ENCODE measurements around the gene SGCD. TPM values are rescaled to one million over a fixed set of nuclear protein-coding genes. Genes with fewer than 3 reads are reported as not detected.

The SGCD gene
- total RNA-seq, 4 donors from 2014 or later, result 0.37 to 3.7 (median 2.4) TPM

DNA sequence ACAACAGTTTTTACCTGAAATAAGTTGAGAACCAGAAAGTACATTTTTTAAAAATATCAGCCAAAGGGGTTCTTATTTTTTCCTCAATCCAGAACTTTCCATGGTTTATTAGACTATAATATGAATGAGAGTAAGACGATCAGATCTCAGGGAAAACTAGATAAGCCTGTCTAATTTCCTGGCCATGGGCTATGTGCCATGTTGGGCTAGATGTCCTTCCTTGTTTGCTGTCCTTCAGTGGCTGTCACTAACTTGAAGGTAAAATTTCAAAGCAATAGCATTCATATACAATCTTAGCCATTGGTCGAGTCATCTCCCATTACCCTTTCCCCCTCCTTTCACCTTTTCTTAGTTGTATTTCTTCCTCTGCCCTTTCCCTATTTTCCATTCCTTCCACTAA is 343.7 kb downstream of the SGCD start:
- Histone ChIP-seq H3K9me3 (no peaks in the 10 kb centered on the region), H3K36me3 (no peaks in the 10 kb centered on the region), H3K27me3 (no peaks in the 10 kb centered on the region), H3K4me3 (no peak overlapping the region), H3K4me1 (no peaks in the 10 kb centered on the region), H3K27ac (no peak overlapping the region)
- 50 to 66% methylated on average over 2 of the region's 2 CpGs for WGBS, 2 donors (ENCODE audit: low coverage in 1 of 2)
- TF ChIP-seq POLR2A (IDR thresholded peaks at IDR 0.05), result no peak
- TF ChIP-seq, protein P1, sequence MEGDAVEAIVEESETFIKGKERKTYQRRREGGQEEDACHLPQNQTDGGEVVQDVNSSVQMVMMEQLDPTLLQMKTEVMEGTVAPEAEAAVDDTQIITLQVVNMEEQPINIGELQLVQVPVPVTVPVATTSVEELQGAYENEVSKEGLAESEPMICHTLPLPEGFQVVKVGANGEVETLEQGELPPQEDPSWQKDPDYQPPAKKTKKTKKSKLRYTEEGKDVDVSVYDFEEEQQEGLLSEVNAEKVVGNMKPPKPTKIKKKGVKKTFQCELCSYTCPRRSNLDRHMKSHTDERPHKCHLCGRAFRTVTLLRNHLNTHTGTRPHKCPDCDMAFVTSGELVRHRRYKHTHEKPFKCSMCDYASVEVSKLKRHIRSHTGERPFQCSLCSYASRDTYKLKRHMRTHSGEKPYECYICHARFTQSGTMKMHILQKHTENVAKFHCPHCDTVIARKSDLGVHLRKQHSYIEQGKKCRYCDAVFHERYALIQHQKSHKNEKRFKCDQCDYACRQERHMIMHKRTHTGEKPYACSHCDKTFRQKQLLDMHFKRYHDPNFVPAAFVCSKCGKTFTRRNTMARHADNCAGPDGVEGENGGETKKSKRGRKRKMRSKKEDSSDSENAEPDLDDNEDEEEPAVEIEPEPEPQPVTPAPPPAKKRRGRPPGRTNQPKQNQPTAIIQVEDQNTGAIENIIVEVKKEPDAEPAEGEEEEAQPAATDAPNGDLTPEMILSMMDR (IDR thresholded peaks at IDR 0.05), result no peak
- no peak for TF ChIP-seq EP300 (IDR thresholded peaks at IDR 0.05; ENCODE audit: low read depth)
- TF ChIP-seq POLR2AphosphoS5 (IDR thresholded peaks at IDR 0.05), result no peak
- DNase-seq, result no peak
- in situ Hi-C loops (cut with MboI; ENCODE audit: low pct_ligation_motif_present in 1 of 4, low pct_unique_long_range_greater_than_20kb in 1 of 4, low sequenced_read_pairs in 3 of 4), result no loop called here
- intact Hi-C loops (cut with DNase I; ENCODE audit: low total_unique reads), result no loop called here

DNA sequence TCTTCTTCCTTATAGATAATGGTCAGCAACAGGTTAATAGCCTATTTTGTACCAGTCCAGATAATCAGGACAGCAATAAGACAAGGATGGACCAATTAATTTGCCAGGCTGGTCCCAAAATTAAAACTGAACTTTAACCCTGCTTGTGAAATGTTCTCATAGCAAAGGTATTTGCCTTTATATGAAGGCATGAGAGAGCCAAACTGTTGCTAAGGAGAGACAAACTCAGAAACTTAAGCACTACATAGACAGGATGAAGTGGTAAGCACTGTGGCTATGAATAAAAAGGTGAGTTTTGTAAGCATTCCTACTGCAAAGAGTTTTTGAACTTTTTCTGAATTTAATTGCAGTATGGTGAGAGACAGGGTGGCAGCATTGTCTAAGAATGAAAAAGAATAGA is 348.4 kb downstream of the SGCD start:
- intact Hi-C loops (cut with DNase I; ENCODE audit: low total_unique reads), result no loop called here
- in situ Hi-C loops (cut with MboI; ENCODE audit: low pct_ligation_motif_present in 1 of 4, low pct_unique_long_range_greater_than_20kb in 1 of 4, low sequenced_read_pairs in 3 of 4), result no loop called here
- no peak overlapping the region for H3K27ac ChIP-seq
- H3K4me1 ChIP-seq, result peaks cover 0 to 6% (median 1%) of the 10 kb centered on the region in 4 donors
- no peaks in the 10 kb centered on the region for H3K9me3 ChIP-seq
- no peak for TF ChIP-seq POLR2A (IDR thresholded peaks at IDR 0.05)
- no peak for TF ChIP-seq POLR2AphosphoS5 (IDR thresholded peaks at IDR 0.05)
- TF ChIP-seq, protein P1 (IDR thresholded peaks at IDR 0.05), result no peak
- no peak for TF ChIP-seq EP300 (IDR thresholded peaks at IDR 0.05; ENCODE audit: low read depth)
- H3K36me3 ChIP-seq, result no peaks in the 10 kb centered on the region
- no peaks in the 10 kb centered on the region for H3K27me3 ChIP-seq
- no peak overlapping the region for H3K4me3 ChIP-seq
- no peak for DNase-seq

DNA sequence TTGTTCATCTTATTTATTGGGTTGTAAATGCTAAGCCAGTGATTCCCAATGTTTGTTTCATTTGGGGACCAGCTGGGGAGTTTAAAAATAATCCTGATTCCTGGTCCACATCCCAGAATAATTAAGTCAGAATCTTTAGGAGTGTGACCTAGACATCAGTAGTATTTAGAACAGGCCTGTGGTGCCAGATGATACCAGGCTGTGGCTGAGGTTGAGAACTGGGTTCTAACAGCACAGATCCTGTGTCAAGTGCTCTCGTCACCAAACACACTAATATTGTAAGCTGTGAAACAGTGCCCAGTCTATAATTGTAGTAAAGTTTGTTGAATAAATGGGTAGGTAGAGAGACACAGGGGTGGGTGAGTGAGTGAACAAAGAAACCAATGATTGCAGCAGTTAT is 351.0 kb downstream of the SGCD start:
- no peak overlapping the region for H3K27ac ChIP-seq
- no peak overlapping the region for H3K4me3 ChIP-seq
- no peaks in the 10 kb centered on the region for H3K36me3 ChIP-seq
- no peak for TF ChIP-seq POLR2AphosphoS5 (IDR thresholded peaks at IDR 0.05)
- TF ChIP-seq EP300 (IDR thresholded peaks at IDR 0.05; ENCODE audit: low read depth), result no peak
- TF ChIP-seq, protein P1 (IDR thresholded peaks at IDR 0.05), result no peak
- no peak for TF ChIP-seq POLR2A (IDR thresholded peaks at IDR 0.05)
- H3K4me1 ChIP-seq, result peaks cover 0 to 6% (median 1%) of the 10 kb centered on the region in 4 donors
- DNase-seq, result no peak
- H3K27me3 ChIP-seq, result no peaks in the 10 kb centered on the region
- 77% methylated on average over 1 of the region's 1 CpG; no CpG with 5 or more reads in 1 of the 2 donors for WGBS, 2 donors (ENCODE audit: low coverage in 1 of 2)
- H3K9me3 ChIP-seq, result no peaks in the 10 kb centered on the region
- intact Hi-C loops (cut with DNase I; ENCODE audit: low total_unique reads) (no loop called here), in situ Hi-C loops (cut with MboI; ENCODE audit: low pct_ligation_motif_present in 1 of 4, low pct_unique_long_range_greater_than_20kb in 1 of 4, low sequenced_read_pairs in 3 of 4) (no loop called here)

DNA sequence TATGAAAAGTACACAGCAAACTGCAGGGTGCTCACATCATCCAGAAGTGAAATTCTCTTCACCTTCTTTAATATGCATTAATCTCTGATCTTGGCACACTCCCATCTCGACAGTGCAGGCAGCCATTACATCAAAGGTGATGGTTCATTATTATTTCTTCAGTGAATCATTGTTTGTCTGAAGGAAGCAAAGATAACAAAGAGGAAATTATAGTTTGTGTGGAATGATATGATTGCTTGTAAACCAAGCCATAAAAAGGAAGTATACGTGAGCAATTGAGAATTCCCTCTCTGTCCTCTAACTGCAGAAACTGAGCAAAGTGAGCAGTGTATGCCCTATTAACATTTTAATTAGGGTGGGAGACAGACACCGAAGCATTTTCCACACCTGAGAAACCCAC is 351.5 kb downstream of the SGCD start:
- peaks cover 0 to 6% (median 1%) of the 10 kb centered on the region in 4 donors for H3K4me1 ChIP-seq
- intact Hi-C loops (cut with DNase I; ENCODE audit: low total_unique reads) (no loop called here), in situ Hi-C loops (cut with MboI; ENCODE audit: low pct_ligation_motif_present in 1 of 4, low pct_unique_long_range_greater_than_20kb in 1 of 4, low sequenced_read_pairs in 3 of 4) (no loop called here)
- 28 to 36% methylated on average over 3 of the region's 3 CpGs for WGBS, 2 donors (ENCODE audit: low coverage in 1 of 2)
- H3K27ac ChIP-seq, result no peak overlapping the region
- no peaks in the 10 kb centered on the region for H3K36me3 ChIP-seq
- TF ChIP-seq, protein P1 (IDR thresholded peaks at IDR 0.05), result no peak
- no peak for TF ChIP-seq POLR2AphosphoS5 (IDR thresholded peaks at IDR 0.05)
- TF ChIP-seq EP300 (IDR thresholded peaks at IDR 0.05; ENCODE audit: low read depth), result no peak
- TF ChIP-seq POLR2A (IDR thresholded peaks at IDR 0.05), result no peak
- no peak for DNase-seq
- H3K9me3 ChIP-seq, result no peaks in the 10 kb centered on the region
- no peaks in the 10 kb centered on the region for H3K27me3 ChIP-seq
- no peak overlapping the region for H3K4me3 ChIP-seq

Measured in transverse colon (tissue), 4 donors.